WTC11 (cell line): Measurements from ENCODE around the gene TRIOBP. TPM values are rescaled to one million over a fixed set of nuclear protein-coding genes. Genes with fewer than 3 reads are reported as not detected.

Source experiments
- SMAD4 ChIP-seq: sonication (generic); formaldehyde crosslinking; IDR thresholded peaks from 2 replicates; pipeline ENCODE4 v1.8.0; 2022; ENCODE audit warnings: mild to moderate bottlenecking, missing genetic modification reagents
- TP53 ChIP-seq: sonication (generic); formaldehyde crosslinking; IDR thresholded peaks from 2 replicates; pipeline ENCODE4 v1.8.1; 2023; ENCODE audit warnings: mild to moderate bottlenecking, missing genetic modification reagents
- total RNA-seq: library from RNA; stranded (reverse); gene quantifications from 3 replicates; pipeline ENCODE4 v1.2.3, GENCODE V29; 2021

TRIOBP gene
- total RNA-seq, 1 experiment from 2014 or later = 54.0 TPM

DNA sequence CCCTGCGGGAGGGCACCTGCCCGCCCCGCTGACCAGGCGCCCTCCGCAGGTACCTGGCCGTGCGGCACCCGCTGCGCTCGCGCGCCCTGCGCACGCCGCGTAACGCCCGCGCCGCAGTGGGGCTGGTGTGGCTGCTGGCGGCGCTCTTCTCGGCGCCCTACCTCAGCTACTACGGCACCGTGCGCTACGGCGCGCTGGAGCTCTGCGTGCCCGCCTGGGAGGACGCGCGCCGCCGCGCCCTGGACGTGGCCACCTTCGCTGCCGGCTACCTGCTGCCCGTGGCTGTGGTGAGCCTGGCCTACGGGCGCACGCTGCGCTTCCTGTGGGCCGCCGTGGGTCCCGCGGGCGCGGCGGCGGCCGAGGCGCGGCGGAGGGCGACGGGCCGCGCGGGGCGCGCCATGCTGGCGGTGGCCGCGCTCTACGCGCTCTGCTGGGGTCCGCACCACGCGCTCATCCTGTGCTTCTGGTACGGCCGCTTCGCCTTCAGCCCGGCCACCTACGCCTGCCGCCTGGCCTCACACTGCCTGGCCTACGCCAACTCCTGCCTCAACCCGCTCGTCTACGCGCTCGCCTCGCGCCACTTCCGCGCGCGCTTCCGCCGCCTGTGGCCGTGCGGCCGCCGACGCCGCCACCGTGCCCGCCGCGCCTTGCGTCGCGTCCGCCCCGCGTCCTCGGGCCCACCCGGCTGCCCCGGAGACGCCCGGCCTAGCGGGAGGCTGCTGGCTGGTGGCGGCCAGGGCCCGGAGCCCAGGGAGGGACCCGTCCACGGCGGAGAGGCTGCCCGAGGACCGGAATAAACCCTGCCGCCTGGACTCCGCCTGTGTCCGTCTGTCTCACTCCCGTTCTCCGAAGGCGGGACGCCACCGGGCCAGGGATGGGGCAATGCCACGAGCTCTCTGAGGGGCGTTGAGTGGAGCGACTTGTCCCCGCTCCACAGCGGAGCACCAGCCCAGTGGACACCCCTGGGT, 128.1 kb downstream of the TRIOBP start (continued):
- TF ChIP-seq TP53 (CRISPR knock-in tag) (peak; percentile 59), SMAD4 (no peak)

Other genes with a start within 250 kb of the TRIOBP start
- 3.2 to 4.8 TPM (median 3.7 TPM) in 3 replicates for gene MFNG, start 210.7 kb upstream of the TRIOBP start, total RNA-seq
- gene CARD10, start 177.6 kb upstream of the TRIOBP start, total RNA-seq = 14.6 to 17.5 TPM (median 16.0 TPM) in 3 replicates
- gene CDC42EP1, start 136.6 kb upstream of the TRIOBP start, total RNA-seq = 9.6 to 12.7 TPM (median 10.4 TPM) in 3 replicates
- 0.33 TPM in 1 of 3 replicates, not detected in the others for gene LGALS2, start 117.0 kb upstream of the TRIOBP start, total RNA-seq
- gene GGA1, start 88.2 kb upstream of the TRIOBP start, total RNA-seq = 59.5 to 66.3 TPM (median 61.6 TPM) in 3 replicates
- 35.4 to 39.4 TPM (median 36.6 TPM) in 3 replicates for gene SH3BP1, start 57.4 kb upstream of the TRIOBP start, total RNA-seq
- gene PDXP, start 38.3 kb upstream of the TRIOBP start, total RNA-seq = 36.1 to 42.5 TPM (median 42.3 TPM) in 3 replicates
- gene LGALS1, start 21.4 kb upstream of the TRIOBP start, total RNA-seq = 17.3 to 23.5 TPM (median 19.2 TPM) in 3 replicates
- 20.3 to 24.9 TPM (median 22.0 TPM) in 3 replicates for gene NOL12, start 10.7 kb upstream of the TRIOBP start, total RNA-seq
- gene GCAT, start 110.9 kb downstream of the TRIOBP start, total RNA-seq = 33.0 to 36.4 TPM (median 36.3 TPM) in 3 replicates
- 0.69 to 0.89 TPM (median 0.79 TPM) in 3 replicates for gene GALR3, start 126.3 kb downstream of the TRIOBP start, total RNA-seq
- gene ANKRD54, start 147.3 kb downstream of the TRIOBP start, total RNA-seq = 17.1 to 19.1 TPM (median 17.9 TPM) in 3 replicates
- gene EIF3L, start 152.4 kb downstream of the TRIOBP start, total RNA-seq = 611 to 645 TPM (median 645 TPM) in 3 replicates
- 34.1 to 47.2 TPM (median 38.6 TPM) in 3 replicates for gene MICALL1, start 209.2 kb downstream of the TRIOBP start, total RNA-seq